K562 (cell line): ENCODE measurements around the gene IPO11. TPM values are rescaled to one million over a fixed set of nuclear protein-coding genes. Genes with fewer than 3 reads are reported as not detected.
A peak's percentile ranks its signal among the peaks of the same experiment; 100 is the strongest.

ENCODE experiments used
- CBFA2T3 ChIP-seq: fragments of 450-650 bp; IDR thresholded peaks from 2 replicates; pipeline ENCODE4 v1.6.1; 2017
- FOXO4 ChIP-seq: fragments of 450-650 bp; formaldehyde crosslinking; IDR thresholded peaks from 2 replicates; pipeline ENCODE4 v1.4.0; 2020; ENCODE audit warnings: mild to moderate bottlenecking, moderate library complexity
- HINFP ChIP-seq: fragments of 450-650 bp; conservative IDR thresholded peaks from 2 replicates; pipeline ENCODE4 v1.6.1; 2016; ENCODE audit warnings: missing genetic modification characterization, low read depth, mild to moderate bottlenecking, control low read depth, missing compliant biosample characterization
- MBD2 ChIP-seq: sonication (generic); IDR thresholded peaks from 2 replicates; pipeline ENCODE4 v1.6.1; 2016; ENCODE audit warnings: low read depth, borderline replicate concordance
- MIER1 ChIP-seq: fragments of 450-650 bp; IDR thresholded peaks from 2 replicates; pipeline ENCODE4 v1.6.1; 2016; ENCODE audit warnings: antibody characterized with exemption, mild to moderate bottlenecking, low read depth
- NCOA1 ChIP-seq: fragments of 450-650 bp; IDR thresholded peaks from 2 replicates; pipeline ENCODE4 v1.6.1; 2016; ENCODE audit warnings: low read depth
- NELFE ChIP-seq: IDR thresholded peaks from 2 replicates; pipeline ENCODE4 v1.6.1; 2011; ENCODE audit warnings: mild to moderate bottlenecking; ENCODE audit not compliant: insufficient read depth, insufficient read length
- NR3C1 ChIP-seq: sonication (generic); formaldehyde crosslinking; IDR thresholded peaks from 2 replicates; pipeline ENCODE4 v1.8.1; 2022; ENCODE audit warnings: missing genetic modification reagents
- PRPF4 ChIP-seq: fragments of 200-400 bp; formaldehyde crosslinking; IDR thresholded peaks from one replicate; pipeline ENCODE4 v1.6.1; 2017; ENCODE audit warnings: low read length, low read depth, mild to moderate bottlenecking; ENCODE audit not compliant: insufficient read depth, poor library complexity, severe bottlenecking
- RNF2 ChIP-seq: sonication (generic); IDR thresholded peaks from 2 replicates; pipeline ENCODE4 v1.6.1; 2016
- USF2 ChIP-seq: sonication (generic); formaldehyde crosslinking; IDR thresholded peaks from 2 replicates; pipeline ENCODE4 v1.5.0; 2020; ENCODE audit warnings: missing genetic modification reagents
- WHSC1 ChIP-seq: IDR thresholded peaks from one replicate; pipeline ENCODE4 v1.6.1; 2012; ENCODE audit warnings: low read length, control low read depth, inconsistent platforms
- ZBTB49 ChIP-seq: sonication (generic); formaldehyde crosslinking; IDR thresholded peaks from 2 replicates; pipeline ENCODE4 v1.8.0; 2022; ENCODE audit warnings: missing genetic modification reagents, mild to moderate bottlenecking, borderline replicate concordance
- ZNF133 ChIP-seq: fragments of 250-450 bp; sonication (Bioruptor Pico); IDR thresholded peaks from 2 replicates; pipeline ENCODE4 v1.4.0; 2020; ENCODE audit warnings: mild to moderate bottlenecking
- ZNF324 ChIP-seq: fragments of 250-450 bp; sonication (Bioruptor Pico); IDR thresholded peaks from 2 replicates; pipeline ENCODE4 v1.4.0; 2020; ENCODE audit warnings: mild to moderate bottlenecking
- ZNF449 ChIP-seq: fragments of 250-450 bp; sonication (Bioruptor Pico); IDR thresholded peaks from 2 replicates; pipeline ENCODE4 v1.8.0; 2022; ENCODE audit warnings: moderate library complexity, mild to moderate bottlenecking, inconsistent platforms
- ZNF740 ChIP-seq, 3 experiments: fragments of 200-800 bp in 1 of 3; sonication (Bioruptor generic) in 1 of 3; sonication (generic) in 1 of 3; formaldehyde crosslinking in 1 of 3; IDR thresholded peaks; 2 replicates each; pipeline versions ENCODE4 v1.6.1 to v1.8.0; 2016 to 2022; ENCODE audit warnings: mild to moderate bottlenecking in 2 of 3, missing compliant biosample characterization in 2 of 3, missing genetic modification characterization in 2 of 3, missing genetic modification reagents in 1 of 3
- polyA plus RNA-seq, 8 experiments: library from polyadenylated mRNA; depleted of rRNA in 4 of 8; stranded (reverse) in 5 of 8; unstranded in 3 of 8; fragments of >200 nt; fragmentation: Nextera tagmentation in 2 of 8; fragmentation: Illumina TruSeq in 1 of 8; extraction: Ambion mirVana in 2 of 8; extraction: Trizol in 1 of 8; gene quantifications; 2 replicates each; pipeline versions ENCODE4 v1.2.1 to v1.2.3, GENCODE V29; 2011 to 2014; ENCODE audit warnings: inconsistent platforms in 1 of 8, missing spikeins in 1 of 8
- total RNA-seq, 7 experiments: library from RNA; depleted of rRNA in 6 of 7; stranded (reverse); fragments of >200 nt in 6 of 7; fragmentation: Illumina TruSeq in 2 of 7; extraction: Trizol in 2 of 7; gene quantifications; 2 replicates each; pipeline versions ENCODE4 v1.2.1 to v1.2.3, GENCODE V29; 2011 to 2021; ENCODE audit warnings: low replicate concordance in 1 of 7

IPO11 gene
- total and polyA plus RNA-seq, 9 of the 15 experiments (the other 6 are each of a cell fraction or from before 2014, with no cell fraction given), result 38.7 to 96.0 (median 70.9) TPM

- TF ChIP-seq HINFP (tag) (no peak), NR3C1 (CRISPR knock-in tag) (no peak), WHSC1 (no peak), ZNF740 (CRISPR knock-in tag; IDR thresholded peaks at IDR 0.05) (no peak), ZNF740 (tag; IDR thresholded peaks at IDR 0.05) (no peak), ZNF324 (CRISPR knock-in tag) (no peak), USF2 (CRISPR knock-in tag) (no peak), NCOA1 (peak; percentile 60; the same call in 1 of the 2 replicates), PRPF4 (no peak), ZNF449 (CRISPR knock-in tag) (no peak), CBFA2T3 (no peak; the same call in 1 of the 2 replicates), MBD2 (no peak), ZBTB49 (CRISPR knock-in tag) (no peak), RNF2 (0 out of 2 replicates have a peak, but pooled peaks have one; percentile 36), NELFE (no peak), FOXO4 (CRISPR knock-in tag) (no peak), ZNF133 (CRISPR knock-in tag) (no peak), MIER1 (no peak)
These were observed 20.1 kb downstream of the IPO11 start (continued) for GRCh38 chr5:62432621-62433064.
